Fibroblast of lung (primary cell): ENCODE data around the gene SAA4. TPM values are rescaled to one million over a fixed set of nuclear protein-coding genes. Genes with fewer than 3 reads are reported as not detected.
"Not testable (repeated sequence)": the region's sequence is repeated elsewhere in the genome, so short reads cannot be mapped to it uniquely, and the experiment has no call there.

Experiments used
- DNase-seq, 2 donors: peaks; one replicate each; pipeline versions ENCODE4 v3.0.0 to v3.0.0-alpha.2; 2010; ENCODE audit warnings: low read depth in 2 of 2
- H2AFZ ChIP-seq: 2 replicates; pipeline ENCODE4 v1.5.1; 2012; ENCODE audit warnings: low read length, control low read depth, inconsistent platforms
- H3K27ac ChIP-seq: 2 replicates; pipeline ENCODE4 v1.5.1; 2011; ENCODE audit warnings: low read length, control low read depth; ENCODE audit not compliant: insufficient read depth
- H3K27me3 ChIP-seq: 2 replicates; pipeline ENCODE4 v1.5.1; 2011; ENCODE audit warnings: mild to moderate bottlenecking, low read length; ENCODE audit not compliant: control insufficient read depth, insufficient read depth
- H3K36me3 ChIP-seq: 2 replicates; pipeline ENCODE4 v1.5.1; 2011; ENCODE audit warnings: low read length; ENCODE audit not compliant: control insufficient read depth, insufficient read depth
- H3K4me1 ChIP-seq: 2 replicates; pipeline ENCODE4 v1.5.1; 2011; ENCODE audit warnings: low read length; ENCODE audit not compliant: control insufficient read depth, insufficient read depth; ENCODE audit errors: extremely low read depth
- H3K4me2 ChIP-seq: 2 replicates; pipeline ENCODE4 v1.5.1; 2011; ENCODE audit warnings: low read length, control low read depth; ENCODE audit not compliant: insufficient read depth; ENCODE audit errors: extremely low read depth
- H3K4me3 ChIP-seq, 4 experiments: fragments of 200-600 bp in 1 of 4; sonication (generic) in 1 of 4; replicated peaks in 1 of 4; 2 replicates each; pipeline ENCODE4 v1.5.1; 2011 to 2016; ENCODE audit warnings: low read length in 4 of 4, low read depth in 3 of 4, mild to moderate bottlenecking in 3 of 4, control low read depth in 2 of 4, inconsistent platforms in 1 of 4, mixed read lengths in 1 of 4; ENCODE audit not compliant: insufficient read depth in 1 of 4; ENCODE audit errors: control extremely low read depth in 1 of 4
- H3K79me2 ChIP-seq: 2 replicates; pipeline ENCODE4 v1.5.1; 2012; ENCODE audit warnings: mild to moderate bottlenecking, low read length, inconsistent platforms; ENCODE audit not compliant: control insufficient read depth, insufficient read depth
- H3K9ac ChIP-seq: 2 replicates; pipeline ENCODE4 v1.5.1; 2011; ENCODE audit warnings: mild to moderate bottlenecking, low read length, control low read depth; ENCODE audit not compliant: insufficient read depth
- H3K9me3 ChIP-seq: 2 replicates; pipeline ENCODE4 v1.5.1; 2012; ENCODE audit warnings: low read depth, low read length; ENCODE audit not compliant: control insufficient read depth, insufficient read depth
- H4K20me1 ChIP-seq: 2 replicates; pipeline ENCODE4 v1.5.1; 2011; ENCODE audit warnings: low read length; ENCODE audit not compliant: control insufficient read depth, insufficient read depth; ENCODE audit errors: extremely low read depth
- EZH2 ChIP-seq: IDR thresholded peaks from 2 replicates; pipeline ENCODE4 v1.5.1; 2012; ENCODE audit warnings: low read length, control low read depth, mild to moderate bottlenecking; ENCODE audit errors: missing control alignments
- polyA plus RNA-seq, 2 donors: library from polyadenylated mRNA; depleted of rRNA in 1 of 2; stranded (reverse) in 1 of 2; unstranded in 1 of 2; fragments of >200 nt; gene quantifications; 2 replicates each; pipeline ENCODE4 v1.2.1, GENCODE V29; 2011 to 2012; ENCODE audit warnings: missing spikeins in 1 of 2
- total RNA-seq: library from RNA; depleted of rRNA; stranded (reverse); fragments of >200 nt; gene quantifications from 2 replicates; pipeline ENCODE4 v1.2.1, GENCODE V29; 2014
- TF ChIP-seq, protein P1 (sequence below), 2 donors: IDR thresholded peaks in 1 of 2; conservative IDR thresholded peaks in 1 of 2; 1 replicate in 1 of 2; 2 replicates in 1 of 2; pipeline ENCODE4 v1.5.1; 2011 to 2012; ENCODE audit warnings: low read length in 2 of 2, control low read depth in 1 of 2, inconsistent platforms in 1 of 2, low read depth in 1 of 2, mild to moderate bottlenecking in 1 of 2

The SAA4 gene
- total and polyA plus RNA-seq, 2 donors (not counting 1 experiment from before 2014, with no cell fraction given) = not detected

DNA sequence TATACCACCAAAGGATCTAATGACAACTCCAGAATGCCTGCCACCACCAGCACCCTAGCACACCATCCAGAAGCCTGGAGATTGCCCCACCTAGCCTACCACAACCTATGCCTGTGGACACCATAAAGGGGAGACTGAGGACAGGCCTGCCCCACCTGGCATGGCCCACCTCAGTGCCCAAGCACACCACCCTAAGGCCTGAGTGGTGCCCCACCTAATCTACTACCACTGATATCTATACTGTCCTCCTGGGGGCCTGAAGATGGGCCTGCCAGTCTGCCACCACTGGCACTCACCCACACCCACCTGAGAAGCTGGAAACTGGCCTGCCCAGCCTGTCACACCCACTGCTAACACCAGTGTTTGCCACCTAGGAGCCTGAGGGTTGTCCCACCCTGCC lies 31.8 kb downstream of the SAA4 start:
- Histone ChIP-seq H3K4me3 (no peak overlapping the region), H3K36me3 (no peaks in the 10 kb centered on the region), H3K4me1 (no peaks in the 10 kb centered on the region), H2AFZ (no peak overlapping the region), H3K9me3 (no peaks in the 10 kb centered on the region), H3K4me2 (no peak overlapping the region), H3K9ac (no peak overlapping the region), H4K20me1 (no peaks in the 10 kb centered on the region), H3K27ac (no peak overlapping the region), H3K79me2 (no peaks in the 10 kb centered on the region), H3K27me3 (peaks cover 5% of the 10 kb centered on the region)
- no peak for TF ChIP-seq EZH2
- DNase-seq = no peak

DNA sequence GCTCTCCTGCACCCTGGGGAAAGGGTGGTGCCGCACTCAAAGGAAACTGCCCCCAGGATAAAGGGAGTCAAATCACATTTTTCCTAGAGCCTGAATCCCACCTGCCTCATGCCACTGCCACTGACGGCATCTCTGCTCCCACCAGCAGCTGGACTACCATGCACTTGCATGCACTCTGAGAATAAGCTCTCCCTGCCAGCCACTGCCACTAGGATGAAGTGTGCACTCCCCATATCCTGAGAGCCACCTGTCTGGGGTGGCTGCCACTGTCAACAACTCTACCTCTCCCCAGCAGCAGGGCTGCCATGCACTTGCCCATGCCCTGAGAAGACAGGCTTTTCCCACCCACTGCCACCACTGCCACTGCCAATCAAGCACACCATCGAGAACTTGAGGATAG lies 32.4 kb downstream of the SAA4 start:
- Histone ChIP-seq H3K27me3 (peaks cover 3% of the 10 kb centered on the region), H3K9me3 (no peaks in the 10 kb centered on the region), H3K4me1 (no peaks in the 10 kb centered on the region), H3K36me3 (no peaks in the 10 kb centered on the region), H3K4me2 (no peak overlapping the region), H3K9ac (no peak overlapping the region), H3K27ac (no peak overlapping the region), H2AFZ (no peak overlapping the region), H4K20me1 (no peaks in the 10 kb centered on the region), H3K79me2 (no peaks in the 10 kb centered on the region), H3K4me3 (no peak overlapping the region)
- DNase-seq = no peak
- TF ChIP-seq EZH2 = no peak
- TF ChIP-seq, protein P1, sequence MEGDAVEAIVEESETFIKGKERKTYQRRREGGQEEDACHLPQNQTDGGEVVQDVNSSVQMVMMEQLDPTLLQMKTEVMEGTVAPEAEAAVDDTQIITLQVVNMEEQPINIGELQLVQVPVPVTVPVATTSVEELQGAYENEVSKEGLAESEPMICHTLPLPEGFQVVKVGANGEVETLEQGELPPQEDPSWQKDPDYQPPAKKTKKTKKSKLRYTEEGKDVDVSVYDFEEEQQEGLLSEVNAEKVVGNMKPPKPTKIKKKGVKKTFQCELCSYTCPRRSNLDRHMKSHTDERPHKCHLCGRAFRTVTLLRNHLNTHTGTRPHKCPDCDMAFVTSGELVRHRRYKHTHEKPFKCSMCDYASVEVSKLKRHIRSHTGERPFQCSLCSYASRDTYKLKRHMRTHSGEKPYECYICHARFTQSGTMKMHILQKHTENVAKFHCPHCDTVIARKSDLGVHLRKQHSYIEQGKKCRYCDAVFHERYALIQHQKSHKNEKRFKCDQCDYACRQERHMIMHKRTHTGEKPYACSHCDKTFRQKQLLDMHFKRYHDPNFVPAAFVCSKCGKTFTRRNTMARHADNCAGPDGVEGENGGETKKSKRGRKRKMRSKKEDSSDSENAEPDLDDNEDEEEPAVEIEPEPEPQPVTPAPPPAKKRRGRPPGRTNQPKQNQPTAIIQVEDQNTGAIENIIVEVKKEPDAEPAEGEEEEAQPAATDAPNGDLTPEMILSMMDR (conservative IDR thresholded peaks at IDR 0.05 in 1 of 2, IDR thresholded peaks at IDR 0.05 in 1 of 2; ENCODE audit: low read depth in 1 of 2, low read length in 2 of 2) = no peak

DNA sequence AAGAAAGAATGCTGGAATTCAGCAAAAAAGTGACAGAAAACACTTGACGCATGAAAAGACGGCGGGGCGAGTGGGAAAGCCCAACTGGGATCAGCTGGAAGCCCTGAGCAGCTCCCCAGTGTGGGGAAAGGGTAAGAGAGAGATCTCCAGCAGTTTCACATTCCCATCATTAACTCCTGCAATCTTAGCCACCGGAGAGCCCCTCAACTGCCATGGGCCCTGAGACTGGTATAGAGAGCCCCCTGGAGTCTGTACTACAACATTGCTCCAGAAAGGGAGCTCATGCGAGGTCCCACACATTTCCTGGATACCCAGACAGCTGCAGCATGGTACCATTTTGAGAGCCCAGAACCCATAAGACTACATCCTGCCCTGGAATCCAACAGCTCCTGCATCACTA lies 32.9 kb downstream of the SAA4 start:
- TF ChIP-seq, protein P1 (conservative IDR thresholded peaks at IDR 0.05 in 1 of 2, IDR thresholded peaks at IDR 0.05 in 1 of 2; ENCODE audit: low read depth in 1 of 2, low read length in 2 of 2) = peak; percentile 40 to 55
- no peak for TF ChIP-seq EZH2
- no peak overlapping the region for H2AFZ ChIP-seq
- H3K27me3 ChIP-seq = peaks cover 2% of the 10 kb centered on the region
- H3K9ac ChIP-seq = no peak overlapping the region
- H3K4me2 ChIP-seq = no peak overlapping the region
- no peak overlapping the region for H3K4me3 ChIP-seq
- no peak overlapping the region for H3K27ac ChIP-seq
- no peaks in the 10 kb centered on the region for H3K4me1 ChIP-seq
- peak in 1 of 2 donors; percentile 22 for DNase-seq
- no peaks in the 10 kb centered on the region for H4K20me1 ChIP-seq
- no peaks in the 10 kb centered on the region for H3K36me3 ChIP-seq
- H3K9me3 ChIP-seq = no peaks in the 10 kb centered on the region
- H3K79me2 ChIP-seq = no peaks in the 10 kb centered on the region

DNA sequence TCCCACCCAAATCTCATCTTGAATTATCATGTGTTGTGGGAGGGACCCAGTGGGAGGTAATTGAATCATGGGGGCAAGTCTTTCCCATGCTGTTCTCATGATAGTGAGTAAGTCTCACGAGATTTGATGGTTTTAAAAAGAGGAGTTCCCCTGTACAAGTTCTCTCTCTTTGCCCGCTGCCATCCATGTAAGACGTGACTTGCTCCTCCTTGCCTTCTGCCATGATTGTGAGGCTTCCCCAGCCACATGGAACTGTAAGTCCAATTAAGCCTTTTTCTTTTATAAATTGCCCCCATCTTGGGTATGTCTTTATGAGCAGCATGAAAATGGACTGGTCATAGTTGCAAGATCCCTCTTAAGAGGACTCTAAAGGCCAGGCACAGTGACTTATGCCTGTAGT lies 38.9 kb downstream of the SAA4 start:
- H3K9ac ChIP-seq, H3K4me3 ChIP-seq, H3K9me3 ChIP-seq, H3K4me2 ChIP-seq, H3K4me1 ChIP-seq, H3K79me2 ChIP-seq, H2AFZ ChIP-seq, H3K27me3 ChIP-seq, H3K36me3 ChIP-seq, H3K27ac ChIP-seq, DNase-seq, H4K20me1 ChIP-seq: not testable (repeated sequence)
